Measurements from ENCODE around the gene LONRF3.

DNA sequence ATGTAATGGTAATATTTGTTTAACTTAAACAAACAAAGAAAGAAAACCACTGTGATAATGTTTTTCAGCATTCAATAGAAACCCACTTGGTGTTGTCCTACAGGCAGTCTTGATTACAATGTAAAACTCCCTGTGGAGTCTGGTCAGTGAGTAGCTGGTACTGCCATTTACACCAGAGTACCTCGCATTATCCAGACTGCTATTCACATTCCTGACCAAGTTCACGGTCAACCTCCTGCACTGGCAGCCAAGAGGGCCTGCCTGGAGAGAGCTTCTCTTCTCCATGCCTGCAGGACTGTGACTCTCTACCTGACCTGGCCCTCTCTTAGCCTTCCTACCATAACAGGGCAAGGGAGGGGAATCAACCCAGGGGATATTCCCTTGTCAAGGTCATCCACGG lies 2.9 kb upstream of the LONRF3 start:
- TF ChIP-seq POLR2A (IDR thresholded peaks at IDR 0.05) (no peak), CTCF (IDR thresholded peaks at IDR 0.05) (no peak)

All from right lobe of liver (tissue), 4 donors.